Measurements from ENCODE around the gene C1orf159. TPM values are rescaled to one million over a fixed set of nuclear protein-coding genes. Genes with fewer than 3 reads are reported as not detected.

Gene C1orf159
- polyA plus RNA-seq (2013, experiment 1 of 2), result 17.2 TPM
- polyA plus RNA-seq (2013, experiment 2 of 2), result 11.9 TPM

DNA sequence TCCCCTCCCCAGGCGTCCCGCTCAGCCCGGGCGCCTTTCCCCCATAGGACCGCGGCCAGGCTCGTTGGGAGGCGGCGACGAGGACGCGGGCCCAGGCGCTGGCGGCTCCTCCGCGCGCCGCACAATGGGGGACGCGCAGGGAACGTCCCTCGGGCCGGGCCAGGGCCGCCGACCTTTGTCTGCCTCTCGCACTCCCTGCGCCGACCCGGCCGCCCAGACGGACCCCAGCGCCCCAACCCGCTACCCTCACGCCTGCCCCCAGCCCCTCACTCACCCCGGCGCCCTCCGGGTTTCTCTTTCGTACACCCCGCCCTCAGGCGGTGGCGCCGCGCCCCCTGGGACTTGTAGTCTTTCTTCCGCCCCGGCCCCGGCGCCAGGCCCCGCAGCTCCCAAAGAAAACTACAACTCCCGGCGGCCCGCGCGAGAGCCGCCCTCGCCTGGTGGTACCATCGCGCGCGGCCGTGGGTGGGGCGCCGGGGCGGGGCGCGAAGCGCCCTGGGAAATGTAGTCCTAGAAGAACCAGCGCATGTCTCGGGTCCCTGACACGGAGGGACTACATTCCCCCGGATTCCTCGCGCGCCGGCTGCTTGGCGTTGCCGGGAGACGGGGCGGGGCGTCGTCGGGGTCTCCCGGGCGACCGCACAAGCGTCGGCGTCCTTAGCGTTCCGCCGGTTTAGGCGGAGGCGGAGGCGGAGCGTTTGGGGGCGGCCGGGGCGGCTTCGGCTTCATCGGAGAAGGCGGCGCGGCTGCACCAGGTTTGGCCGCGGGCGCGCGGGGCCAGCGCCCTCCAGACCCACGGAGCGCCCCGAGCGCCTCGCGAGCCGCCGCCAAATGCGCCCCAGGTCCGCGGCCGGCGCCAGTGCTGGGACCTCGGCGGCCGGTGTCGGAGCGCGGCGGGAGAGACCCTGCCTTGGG lies at the start of gene C1orf159:
TSS of gene C1orf159 (minus strand) at position 304 of the 915 bp plus-strand sequence. CDS start 24,546 bp downstream, outside the sequence.
- WGBS, 2 experiments (ENCODE audit: insufficient coverage in 2 of 2), result 0% methylated on average over 90 to 126 of the region's 128 CpGs
- H3K27ac ChIP-seq (ENCODE audit: low read depth, low read length, severe bottlenecking), result no peak within 1 kb of the TSS
- H3K9me3 ChIP-seq (ENCODE audit: control insufficient read depth, low read length), result peaks cover 8% of the 10 kb centered on the region
- H3K4me3 ChIP-seq (ENCODE audit: extremely low read depth, insufficient read depth, low read length, poor library complexity, severe bottlenecking), result peak within 1 kb of the TSS; percentile 64
- H3K4me1 ChIP-seq (ENCODE audit: control insufficient read depth, insufficient read depth, low read length, poor library complexity, severe bottlenecking), result no peaks in the 10 kb centered on the region
- peaks cover 24% of the 10 kb centered on the region for H3K36me3 ChIP-seq (ENCODE audit: control insufficient read depth, insufficient read depth, low read length)

DNA sequence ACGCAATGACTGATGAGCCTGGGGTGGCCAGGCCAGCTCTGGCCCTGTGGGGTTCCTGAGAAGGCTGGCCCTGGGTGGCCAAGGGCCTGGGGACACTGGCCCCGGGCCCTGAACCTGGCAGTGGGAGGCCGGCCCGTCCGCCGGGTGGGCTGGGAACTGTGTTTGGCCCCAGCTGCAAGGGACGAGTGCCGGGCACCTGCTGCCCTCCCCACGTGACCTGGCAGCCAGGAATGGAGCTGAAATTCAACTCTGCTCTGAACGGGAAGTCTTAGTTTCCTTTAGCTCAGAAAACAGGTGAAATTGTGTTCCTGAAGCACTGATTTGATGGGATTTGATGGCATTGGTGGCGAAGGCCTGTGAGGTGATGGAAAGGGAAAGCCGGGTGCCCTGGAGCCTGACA lies 49.6 kb upstream of the C1orf159 start:
- no peak overlapping the region for H3K4me3 ChIP-seq (ENCODE audit: extremely low read depth, insufficient read depth, low read length, poor library complexity, severe bottlenecking)
- 87 to 90% methylated on average over 12 of the region's 12 CpGs for WGBS, 2 experiments (ENCODE audit: insufficient coverage in 2 of 2)
- no peaks in the 10 kb centered on the region for H3K9me3 ChIP-seq (ENCODE audit: control insufficient read depth, low read length)
- H3K4me1 ChIP-seq (ENCODE audit: control insufficient read depth, insufficient read depth, low read length, poor library complexity, severe bottlenecking), result peaks cover 12% of the 10 kb centered on the region
- H3K36me3 ChIP-seq (ENCODE audit: control insufficient read depth, insufficient read depth, low read length), result no peaks in the 10 kb centered on the region
- H3K27ac ChIP-seq (ENCODE audit: low read depth, low read length, severe bottlenecking), result no peak overlapping the region

GRCh38 chr1:1164701-1165451 lies 49.0 kb upstream of the C1orf159 start:
- Histone ChIP-seq H3K27ac (ENCODE audit: low read depth, low read length, severe bottlenecking) (no peak overlapping the region), H3K36me3 (ENCODE audit: control insufficient read depth, insufficient read depth, low read length) (no peaks in the 10 kb centered on the region), H3K4me3 (ENCODE audit: extremely low read depth, insufficient read depth, low read length, poor library complexity, severe bottlenecking) (no peak overlapping the region), H3K4me1 (ENCODE audit: control insufficient read depth, insufficient read depth, low read length, poor library complexity, severe bottlenecking) (peaks cover 7% of the 10 kb centered on the region), H3K9me3 (ENCODE audit: control insufficient read depth, low read length) (no peaks in the 10 kb centered on the region)
- 84 to 87% methylated on average over 43 to 44 of the region's 48 CpGs for WGBS, 2 experiments (ENCODE audit: insufficient coverage in 2 of 2)

DNA sequence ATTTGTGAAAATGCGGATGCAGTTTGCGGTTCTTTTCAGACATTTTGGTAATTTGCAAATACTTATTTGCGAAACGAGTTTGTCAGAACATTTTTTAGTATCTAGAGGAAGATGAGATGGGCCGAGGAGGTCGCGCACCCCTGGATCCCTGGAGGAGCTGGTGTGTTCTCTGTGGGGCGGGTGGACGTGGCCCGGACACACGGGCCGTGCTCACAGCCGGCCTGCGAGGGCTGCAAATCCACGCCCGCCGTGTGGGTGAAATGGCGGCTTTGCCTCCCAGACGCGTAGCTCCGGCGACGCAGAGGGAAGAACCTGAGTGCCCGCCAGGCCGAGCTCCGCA lies 48.4 kb upstream of the C1orf159 start:
- 90 to 95% methylated on average over 26 of the region's 26 CpGs for WGBS, 2 experiments (ENCODE audit: insufficient coverage in 2 of 2)
- no peaks in the 10 kb centered on the region for H3K9me3 ChIP-seq (ENCODE audit: control insufficient read depth, low read length)
- H3K4me1 ChIP-seq (ENCODE audit: control insufficient read depth, insufficient read depth, low read length, poor library complexity, severe bottlenecking), result peaks cover 7% of the 10 kb centered on the region
- no peak overlapping the region for H3K27ac ChIP-seq (ENCODE audit: low read depth, low read length, severe bottlenecking)
- H3K36me3 ChIP-seq (ENCODE audit: control insufficient read depth, insufficient read depth, low read length), result no peaks in the 10 kb centered on the region
- no peak overlapping the region for H3K4me3 ChIP-seq (ENCODE audit: extremely low read depth, insufficient read depth, low read length, poor library complexity, severe bottlenecking)

- Histone ChIP-seq H3K27ac (ENCODE audit: low read depth, low read length, severe bottlenecking) (no peak overlapping the region), H3K4me1 (ENCODE audit: control insufficient read depth, insufficient read depth, low read length, poor library complexity, severe bottlenecking) (peaks cover 8% of the 10 kb centered on the region), H3K9me3 (ENCODE audit: control insufficient read depth, low read length) (no peaks in the 10 kb centered on the region), H3K4me3 (ENCODE audit: extremely low read depth, insufficient read depth, low read length, poor library complexity, severe bottlenecking) (no peak overlapping the region), H3K36me3 (ENCODE audit: control insufficient read depth, insufficient read depth, low read length) (no peaks in the 10 kb centered on the region)
- 97 to 98% methylated on average over 31 of the region's 33 CpGs for WGBS, 2 experiments (ENCODE audit: insufficient coverage in 2 of 2)
Observed at GRCh38 chr1:1163538-1164070, 47.7 kb upstream of the C1orf159 start.

GRCh38 chr1:1162597-1163537 lies 47.0 kb upstream of the C1orf159 start:
- Histone ChIP-seq H3K27ac (ENCODE audit: low read depth, low read length, severe bottlenecking) (no peak overlapping the region), H3K36me3 (ENCODE audit: control insufficient read depth, insufficient read depth, low read length) (no peaks in the 10 kb centered on the region), H3K9me3 (ENCODE audit: control insufficient read depth, low read length) (no peaks in the 10 kb centered on the region), H3K4me1 (ENCODE audit: control insufficient read depth, insufficient read depth, low read length, poor library complexity, severe bottlenecking) (peaks cover 15% of the 10 kb centered on the region), H3K4me3 (ENCODE audit: extremely low read depth, insufficient read depth, low read length, poor library complexity, severe bottlenecking) (no peak overlapping the region)
- WGBS, 2 experiments (ENCODE audit: insufficient coverage in 2 of 2), result 92% methylated on average over 56 to 70 of the region's 73 CpGs

- Histone ChIP-seq H3K4me1 (ENCODE audit: control insufficient read depth, insufficient read depth, low read length, poor library complexity, severe bottlenecking) (peaks cover 16% of the 10 kb centered on the region), H3K36me3 (ENCODE audit: control insufficient read depth, insufficient read depth, low read length) (no peaks in the 10 kb centered on the region), H3K4me3 (ENCODE audit: extremely low read depth, insufficient read depth, low read length, poor library complexity, severe bottlenecking) (no peak overlapping the region), H3K27ac (ENCODE audit: low read depth, low read length, severe bottlenecking) (no peak overlapping the region), H3K9me3 (ENCODE audit: control insufficient read depth, low read length) (no peaks in the 10 kb centered on the region)
- WGBS, 2 experiments (ENCODE audit: insufficient coverage in 2 of 2), result 87 to 93% methylated on average over 14 to 15 of the region's 17 CpGs
Observed at GRCh38 chr1:1161683-1162079, 45.8 kb upstream of the C1orf159 start.

- Histone ChIP-seq H3K9me3 (ENCODE audit: control insufficient read depth, low read length) (no peaks in the 10 kb centered on the region), H3K4me1 (ENCODE audit: control insufficient read depth, insufficient read depth, low read length, poor library complexity, severe bottlenecking) (peaks cover 15% of the 10 kb centered on the region), H3K27ac (ENCODE audit: low read depth, low read length, severe bottlenecking) (no peak overlapping the region), H3K36me3 (ENCODE audit: control insufficient read depth, insufficient read depth, low read length) (no peaks in the 10 kb centered on the region), H3K4me3 (ENCODE audit: extremely low read depth, insufficient read depth, low read length, poor library complexity, severe bottlenecking) (no peak overlapping the region)
- WGBS, 2 experiments (ENCODE audit: insufficient coverage in 2 of 2), result 94 to 97% methylated on average over 25 to 26 of the region's 29 CpGs
Observed at GRCh38 chr1:1161078-1161682, 45.3 kb upstream of the C1orf159 start.

DNA sequence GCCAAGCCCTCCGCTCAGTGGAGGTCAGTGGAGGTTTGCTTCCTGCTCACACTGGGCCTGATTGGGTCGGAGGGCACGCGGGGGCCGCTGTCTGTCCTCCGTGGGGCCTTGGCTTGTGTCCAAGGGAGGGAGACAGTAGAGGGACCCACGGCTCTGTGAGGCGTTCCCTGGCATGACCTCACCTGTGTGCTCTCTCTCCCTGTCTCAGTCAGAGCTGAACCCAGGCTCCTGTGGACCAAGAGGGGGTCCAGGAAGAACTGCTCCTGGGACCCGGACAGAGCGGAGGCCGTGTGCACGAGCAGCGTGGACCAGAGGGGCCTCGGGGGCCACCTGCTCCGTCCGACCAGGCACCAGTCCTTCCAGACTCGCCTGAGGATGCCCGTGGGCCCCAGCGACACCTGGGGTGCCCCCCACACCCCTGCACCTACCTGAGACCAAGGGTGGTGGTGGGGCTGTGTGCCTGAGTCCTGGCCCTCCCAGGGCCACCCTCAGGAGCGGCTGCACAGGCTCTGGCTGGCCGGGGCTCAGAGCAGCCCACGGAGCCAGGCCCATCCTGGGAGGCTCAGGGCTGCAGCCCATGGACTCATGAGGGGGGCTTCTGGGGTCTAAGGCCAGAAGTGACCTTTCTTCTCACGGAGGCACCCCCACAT lies 44.5 kb upstream of the C1orf159 start:
- 93% methylated on average over 17 to 22 of the region's 23 CpGs for WGBS, 2 experiments (ENCODE audit: insufficient coverage in 2 of 2)
- no peaks in the 10 kb centered on the region for H3K9me3 ChIP-seq (ENCODE audit: control insufficient read depth, low read length)
- no peak overlapping the region for H3K27ac ChIP-seq (ENCODE audit: low read depth, low read length, severe bottlenecking)
- H3K36me3 ChIP-seq (ENCODE audit: control insufficient read depth, insufficient read depth, low read length), result no peaks in the 10 kb centered on the region
- H3K4me1 ChIP-seq (ENCODE audit: control insufficient read depth, insufficient read depth, low read length, poor library complexity, severe bottlenecking), result peaks cover 9% of the 10 kb centered on the region
- H3K4me3 ChIP-seq (ENCODE audit: extremely low read depth, insufficient read depth, low read length, poor library complexity, severe bottlenecking), result no peak overlapping the region

Measured in mesodermal cell (in vitro differentiated cells).